ENCODE data around the gene ACTL9.

ACTL9 gene

GRCh38 chr19:8700956-8701355, 2.4 kb upstream of the ACTL9 start:
- no peak for DNase-seq
- no peak overlapping the region for H3K27ac ChIP-seq
- H3K4me3 ChIP-seq (ENCODE audit: low read depth, low read length) = no peak overlapping the region
- no peaks in the 10 kb centered on the region for H3K36me3 ChIP-seq (replicated peaks)
- in situ Hi-C loops (cut with HindIII; ENCODE audit: low pct_ligation_motif_present, low sequenced_read_pairs) = no loop called here
- TF ChIP-seq, protein P1, sequence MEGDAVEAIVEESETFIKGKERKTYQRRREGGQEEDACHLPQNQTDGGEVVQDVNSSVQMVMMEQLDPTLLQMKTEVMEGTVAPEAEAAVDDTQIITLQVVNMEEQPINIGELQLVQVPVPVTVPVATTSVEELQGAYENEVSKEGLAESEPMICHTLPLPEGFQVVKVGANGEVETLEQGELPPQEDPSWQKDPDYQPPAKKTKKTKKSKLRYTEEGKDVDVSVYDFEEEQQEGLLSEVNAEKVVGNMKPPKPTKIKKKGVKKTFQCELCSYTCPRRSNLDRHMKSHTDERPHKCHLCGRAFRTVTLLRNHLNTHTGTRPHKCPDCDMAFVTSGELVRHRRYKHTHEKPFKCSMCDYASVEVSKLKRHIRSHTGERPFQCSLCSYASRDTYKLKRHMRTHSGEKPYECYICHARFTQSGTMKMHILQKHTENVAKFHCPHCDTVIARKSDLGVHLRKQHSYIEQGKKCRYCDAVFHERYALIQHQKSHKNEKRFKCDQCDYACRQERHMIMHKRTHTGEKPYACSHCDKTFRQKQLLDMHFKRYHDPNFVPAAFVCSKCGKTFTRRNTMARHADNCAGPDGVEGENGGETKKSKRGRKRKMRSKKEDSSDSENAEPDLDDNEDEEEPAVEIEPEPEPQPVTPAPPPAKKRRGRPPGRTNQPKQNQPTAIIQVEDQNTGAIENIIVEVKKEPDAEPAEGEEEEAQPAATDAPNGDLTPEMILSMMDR (IDR thresholded peaks at IDR 0.05; ENCODE audit: low read depth, low read length, missing control alignments) = no peak
- no peaks in the 10 kb centered on the region for H3K27me3 ChIP-seq (replicated peaks)

- Histone ChIP-seq H3K4me3 (ENCODE audit: low read depth, low read length) (no peak overlapping the region), H3K27me3 (replicated peaks) (no peaks in the 10 kb centered on the region), H3K36me3 (replicated peaks) (no peaks in the 10 kb centered on the region), H3K27ac (no peak overlapping the region)
- DNase-seq = no peak
- in situ Hi-C loops (cut with HindIII; ENCODE audit: low pct_ligation_motif_present, low sequenced_read_pairs) = no loop called here
- TF ChIP-seq, protein P1 (IDR thresholded peaks at IDR 0.05; ENCODE audit: low read depth, low read length, missing control alignments) = no peak
Observed at GRCh38 chr19:8699908-8700307, 1.3 kb upstream of the ACTL9 start.

- DNase-seq = no peak
- H3K36me3 ChIP-seq (replicated peaks) = no peaks in the 10 kb centered on the region
- H3K27ac ChIP-seq = no peak overlapping the region
- no peak overlapping the region for H3K4me3 ChIP-seq (ENCODE audit: low read depth, low read length)
- TF ChIP-seq, protein P1 (IDR thresholded peaks at IDR 0.05; ENCODE audit: low read depth, low read length, missing control alignments) = no peak
- H3K27me3 ChIP-seq (replicated peaks) = no peaks in the 10 kb centered on the region
- in situ Hi-C loops (cut with HindIII; ENCODE audit: low pct_ligation_motif_present, low sequenced_read_pairs) = no loop called here
Observed at GRCh38 chr19:8697671-8698432, 743 bp downstream of the ACTL9 start.

- in situ Hi-C loops (cut with HindIII; ENCODE audit: low pct_ligation_motif_present, low sequenced_read_pairs) = no loop called here
- TF ChIP-seq, protein P1 (IDR thresholded peaks at IDR 0.05; ENCODE audit: low read depth, low read length, missing control alignments) = no peak
- no peaks in the 10 kb centered on the region for H3K36me3 ChIP-seq (replicated peaks)
- no peaks in the 10 kb centered on the region for H3K27me3 ChIP-seq (replicated peaks)
- no peak overlapping the region for H3K4me3 ChIP-seq (ENCODE audit: low read depth, low read length)
- H3K27ac ChIP-seq = no peak overlapping the region
- DNase-seq = no peak
Observed at GRCh38 chr19:8696993-8697392, 1.6 kb downstream of the ACTL9 start.

- Histone ChIP-seq H3K27ac (no peak overlapping the region), H3K27me3 (replicated peaks) (no peaks in the 10 kb centered on the region), H3K36me3 (replicated peaks) (no peaks in the 10 kb centered on the region), H3K4me3 (ENCODE audit: low read depth, low read length) (no peak overlapping the region)
- in situ Hi-C loops (cut with HindIII; ENCODE audit: low pct_ligation_motif_present, low sequenced_read_pairs) = no loop called here
- TF ChIP-seq, protein P1 (IDR thresholded peaks at IDR 0.05; ENCODE audit: low read depth, low read length, missing control alignments) = no peak
- DNase-seq = no peak
Observed at GRCh38 chr19:8695911-8696310, 2.7 kb downstream of the ACTL9 start.

DNA sequence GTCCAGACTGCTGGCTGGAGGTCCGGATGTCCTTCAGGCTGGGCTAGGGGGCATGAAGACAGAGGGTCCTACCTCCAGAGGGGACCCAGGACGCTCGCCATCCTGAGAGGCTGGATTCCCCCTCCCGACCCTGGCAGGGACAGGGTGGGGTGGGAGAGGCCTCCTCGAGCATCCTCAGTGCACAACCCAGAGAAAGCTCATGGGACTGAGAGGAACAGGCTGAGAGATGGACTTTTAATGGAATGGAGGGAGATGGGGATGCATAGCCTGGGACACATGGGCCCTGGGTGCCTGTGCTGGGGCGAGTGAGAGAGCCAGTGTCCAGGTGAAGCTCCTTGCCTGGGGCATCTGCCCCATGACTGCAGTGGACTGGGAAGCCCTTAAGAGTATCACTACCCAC, 3.1 kb downstream of the ACTL9 start:
- Histone ChIP-seq H3K27me3 (replicated peaks) (no peaks in the 10 kb centered on the region), H3K4me3 (ENCODE audit: low read depth, low read length) (no peak overlapping the region), H3K36me3 (replicated peaks) (no peaks in the 10 kb centered on the region), H3K27ac (no peak overlapping the region)
- in situ Hi-C loops (cut with HindIII; ENCODE audit: low pct_ligation_motif_present, low sequenced_read_pairs) = no loop called here
- no peak for DNase-seq
- TF ChIP-seq, protein P1 (IDR thresholded peaks at IDR 0.05; ENCODE audit: low read depth, low read length, missing control alignments) = no peak
